ENCODE data around the gene KCNJ9. TPM values are rescaled to one million over a fixed set of nuclear protein-coding genes. Genes with fewer than 3 reads are reported as not detected.
"Not testable (repeated sequence)": the region's sequence is repeated elsewhere in the genome, so short reads cannot be mapped to it uniquely, and the experiment has no call there.

The KCNJ9 gene
- total RNA-seq, 2 experiments from 2014 or later: not detected

GRCh38 chr1:160049101-160049500 lies 32.2 kb upstream of the KCNJ9 start:
- H3K4me3 Mint-ChIP-seq: no peak overlapping the region
- ATAC-seq (no peak), DNase-seq (no peak)
- intact Hi-C loops (cut with micrococcal nuclease): no loop called here
- TF ChIP-seq CTCF (IDR thresholded peaks at IDR 0.05): no peak
- ChIA-PET CTCF (interaction anchor here (1.3 to 21.6 kb wide), 4 partner anchors 17 to 52 kb away, joined by 4 to 693 read pairs (median 54); partner anchors contain the start of genes KCNJ10, KCNJ9 and PIGM), POLR2A (no interaction called here)
- no peaks in the 10 kb centered on the region for H3K9me3 Mint-ChIP-seq
- H3K27ac Mint-ChIP-seq: no peak overlapping the region
- peaks cover 12% of the 10 kb centered on the region for H3K4me1 Mint-ChIP-seq (ENCODE audit: low read depth)
- H3K27me3 Mint-ChIP-seq: peaks cover 13% of the 10 kb centered on the region
- H3K36me3 Mint-ChIP-seq (ENCODE audit: low read depth): no peaks in the 10 kb centered on the region

GRCh38 chr1:160050182-160050581 lies 31.2 kb upstream of the KCNJ9 start:
- H3K4me3 Mint-ChIP-seq; DNase-seq; intact Hi-C loops (cut with micrococcal nuclease); ATAC-seq; H3K36me3 Mint-ChIP-seq (ENCODE audit: low read depth); POLR2A ChIA-PET; H3K27ac Mint-ChIP-seq; H3K9me3 Mint-ChIP-seq: not testable (repeated sequence)
- H3K27me3 Mint-ChIP-seq: peaks cover 16% of the 10 kb centered on the region
- H3K4me1 Mint-ChIP-seq (ENCODE audit: low read depth): peaks cover 12% of the 10 kb centered on the region
- CTCF ChIA-PET: interaction anchor here (21.6 kb wide), 1 partner anchor 23 kb away, joined by 693 read pairs; the partner anchor contains the start of genes KCNJ10 and KCNJ9

- H3K4me1 Mint-ChIP-seq (ENCODE audit: low read depth): peaks cover 12% of the 10 kb centered on the region
- H3K36me3 Mint-ChIP-seq (ENCODE audit: low read depth): no peaks in the 10 kb centered on the region
- ATAC-seq: no peak
- no peaks in the 10 kb centered on the region for H3K9me3 Mint-ChIP-seq
- H3K27ac Mint-ChIP-seq: no peak overlapping the region
- intact Hi-C loops (cut with micrococcal nuclease): no loop called here
- DNase-seq: no peak
- CTCF ChIA-PET: interaction anchor here (21.6 kb wide), 1 partner anchor 23 kb away, joined by 693 read pairs; the partner anchor contains the start of genes KCNJ10 and KCNJ9
- no peak for TF ChIP-seq CTCF (IDR thresholded peaks at IDR 0.05)
- H3K27me3 Mint-ChIP-seq: peaks cover 14% of the 10 kb centered on the region
- no peak overlapping the region for H3K4me3 Mint-ChIP-seq
- POLR2A ChIA-PET: no interaction called here
These were observed 30.7 kb upstream of the KCNJ9 start for GRCh38 chr1:160050619-160051018.

DNA sequence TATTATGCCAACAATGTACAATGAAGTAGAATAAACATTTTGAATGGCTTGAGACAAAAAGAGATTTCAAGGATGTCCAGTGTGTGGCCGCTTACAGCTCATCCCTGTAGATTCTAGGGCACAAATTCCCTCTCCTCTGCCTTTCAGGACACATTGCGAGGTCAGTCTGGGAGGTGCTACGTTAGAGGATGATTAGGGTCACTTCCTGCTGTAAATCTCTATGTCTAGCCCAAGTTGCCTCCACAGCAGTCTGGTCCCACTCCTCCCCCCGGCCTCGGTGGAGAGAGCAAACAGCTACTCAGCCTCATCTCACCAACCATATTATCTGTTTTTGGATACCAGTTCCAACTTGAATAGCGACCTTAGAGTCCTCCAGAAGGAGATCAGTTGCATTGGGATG lies 28.4 kb upstream of the KCNJ9 start:
- TF ChIP-seq CTCF (IDR thresholded peaks at IDR 0.05): no peak
- CTCF ChIA-PET: interaction anchor here (1.2 to 21.6 kb wide), 4 partner anchors 20 to 238 kb away, joined by 3 to 693 read pairs (median 4); partner anchors contain the start of genes KCNJ10 and KCNJ9
- Mint-ChIP-seq H3K9me3 (no peaks in the 10 kb centered on the region), H3K27ac (no peak overlapping the region), H3K4me1 (ENCODE audit: low read depth) (no peaks in the 10 kb centered on the region), H3K27me3 (peaks cover 19% of the 10 kb centered on the region), H3K36me3 (ENCODE audit: low read depth) (no peaks in the 10 kb centered on the region), H3K4me3 (no peak overlapping the region)
- no peak for ATAC-seq
- intact Hi-C loops (cut with micrococcal nuclease): no loop called here
- POLR2A ChIA-PET: no interaction called here
- no peak for DNase-seq

DNA sequence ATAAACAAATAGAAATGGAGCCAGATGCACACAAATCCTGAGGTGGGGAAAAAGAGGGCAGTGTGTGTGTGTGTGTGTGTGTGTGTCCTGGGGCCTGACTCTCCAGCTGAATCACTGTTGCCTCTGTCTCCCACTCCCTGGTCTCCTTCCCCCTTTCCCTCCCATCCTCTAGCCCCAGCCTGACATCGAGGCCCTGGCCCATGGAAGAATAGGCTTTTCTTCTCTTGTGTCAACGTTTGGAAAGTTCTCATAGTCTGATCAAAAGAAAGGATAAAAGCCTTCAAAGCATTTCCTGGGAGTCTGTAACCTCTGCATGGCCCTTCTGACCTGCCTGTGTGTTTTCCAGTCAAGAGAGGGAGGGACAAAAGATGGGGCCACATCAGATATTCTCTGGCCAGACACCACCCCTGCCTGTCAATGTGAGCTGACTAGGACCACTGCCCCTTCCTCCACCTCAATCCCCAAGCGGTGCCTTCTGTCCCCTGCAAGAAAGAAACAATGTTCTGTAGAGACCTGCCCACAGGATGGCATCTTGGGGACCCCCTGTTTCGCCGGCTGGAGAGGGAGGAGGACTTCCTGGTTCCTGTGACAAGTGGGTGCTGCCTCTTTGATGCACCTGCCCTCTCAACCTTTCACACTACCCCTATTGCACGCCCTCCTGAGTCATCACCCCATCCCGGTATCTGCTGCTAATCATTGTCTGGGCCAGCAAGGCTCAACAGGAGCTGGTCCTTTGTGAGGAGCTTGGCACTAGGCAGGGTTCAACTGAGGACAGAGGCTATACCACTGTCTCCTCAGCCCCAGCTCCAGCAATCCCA lies 27.6 kb upstream of the KCNJ9 start:
- TF ChIP-seq CTCF (IDR thresholded peaks at IDR 0.05): no peak
- DNase-seq (no peak), ATAC-seq (no peak)
- intact Hi-C loops (cut with micrococcal nuclease): no loop called here
- CTCF ChIA-PET: interaction anchor here (2.1 to 21.6 kb wide), 4 partner anchors 8 to 198 kb away, joined by 4 to 693 read pairs (median 12); partner anchors contain the start of genes KCNJ10 and KCNJ9
- H3K36me3 Mint-ChIP-seq (ENCODE audit: low read depth): no peaks in the 10 kb centered on the region
- H3K4me1 Mint-ChIP-seq (ENCODE audit: low read depth): no peaks in the 10 kb centered on the region
- no peaks in the 10 kb centered on the region for H3K9me3 Mint-ChIP-seq
- peaks cover 19% of the 10 kb centered on the region for H3K27me3 Mint-ChIP-seq
- H3K4me3 Mint-ChIP-seq: no peak overlapping the region
- POLR2A ChIA-PET: interaction anchor here (1.4 kb wide), 1 partner anchor 22 kb away, joined by 5 read pairs; the partner anchor contains the start of gene PIGM
- no peak overlapping the region for H3K27ac Mint-ChIP-seq
